ENCODE measurements around the gene GTF2H3.

GTF2H3 gene

GRCh38 chr12:123648401-123648800, 14.8 kb downstream of the GTF2H3 start:
- Histone ChIP-seq H3K9ac (ENCODE audit: low read depth, low read length, poor library complexity, severe bottlenecking) (no peak overlapping the region), H3K27me3 (ENCODE audit: insufficient read depth, low read length, poor library complexity, severe bottlenecking) (no peaks in the 10 kb centered on the region), H3K9me3 (ENCODE audit: insufficient read depth, low read depth, low read length) (no peaks in the 10 kb centered on the region), H3K36me3 (ENCODE audit: insufficient read depth, low read length) (peaks cover 26% of the 10 kb centered on the region; the same call in 1 of the 2 replicates), H3F3A (ENCODE audit: low read depth) (no peaks in the 10 kb centered on the region), H3K4me2 (ENCODE audit: low read depth, low read length, poor library complexity, severe bottlenecking) (no peak overlapping the region), H2AFZ (ENCODE audit: low read length) (no peak overlapping the region), H3K79me2 (ENCODE audit: insufficient read depth, low read length) (no peaks in the 10 kb centered on the region), H3K4me1 (ENCODE audit: insufficient read depth, low read length, poor library complexity, severe bottlenecking) (no peaks in the 10 kb centered on the region), H3K4me3 (ENCODE audit: low read length, poor library complexity, severe bottlenecking) (no peak overlapping the region), H4K20me1 (ENCODE audit: insufficient read depth, low read length, poor library complexity, severe bottlenecking) (no peaks in the 10 kb centered on the region), H3K9me2 (replicated peaks; ENCODE audit: low read depth, low read length) (no peaks in the 10 kb centered on the region)
- TF ChIP-seq CTCF (conservative IDR thresholded peaks at IDR 0.05; ENCODE audit: low read length) (no peak), EZH2phosphoT487 (IDR thresholded peaks at IDR 0.05; ENCODE audit: borderline replicate concordance) (no peak)

GRCh38 chr12:123654129-123654701, 20.6 kb downstream of the GTF2H3 start:
- Histone ChIP-seq H3K9ac (ENCODE audit: low read depth, low read length, poor library complexity, severe bottlenecking) (no peak overlapping the region), H3K27me3 (ENCODE audit: insufficient read depth, low read length, poor library complexity, severe bottlenecking) (no peaks in the 10 kb centered on the region), H3K9me2 (replicated peaks; ENCODE audit: low read depth, low read length) (no peaks in the 10 kb centered on the region), H4K20me1 (ENCODE audit: insufficient read depth, low read length, poor library complexity, severe bottlenecking) (no peaks in the 10 kb centered on the region), H3K36me3 (ENCODE audit: insufficient read depth, low read length) (peaks cover 21% of the 10 kb centered on the region; the same call in 1 of the 2 replicates), H3F3A (ENCODE audit: low read depth) (no peaks in the 10 kb centered on the region), H3K4me3 (ENCODE audit: low read length, poor library complexity, severe bottlenecking) (no peak overlapping the region), H3K79me2 (ENCODE audit: insufficient read depth, low read length) (no peaks in the 10 kb centered on the region), H3K4me1 (ENCODE audit: insufficient read depth, low read length, poor library complexity, severe bottlenecking) (no peaks in the 10 kb centered on the region), H3K4me2 (ENCODE audit: low read depth, low read length, poor library complexity, severe bottlenecking) (no peak overlapping the region), H3K9me3 (ENCODE audit: insufficient read depth, low read depth, low read length) (no peaks in the 10 kb centered on the region), H2AFZ (ENCODE audit: low read length) (no peak overlapping the region)
- TF ChIP-seq EZH2phosphoT487 (IDR thresholded peaks at IDR 0.05; ENCODE audit: borderline replicate concordance) (no peak), CTCF (conservative IDR thresholded peaks at IDR 0.05; ENCODE audit: low read length) (no peak)

GRCh38 chr12:123655420-123655819, 21.8 kb downstream of the GTF2H3 start:
- peaks cover 28% of the 10 kb centered on the region; the same call in 1 of the 2 replicates for H3K36me3 ChIP-seq (ENCODE audit: insufficient read depth, low read length)

More at GRCh38 chr12:123655420-123655819, 21.8 kb downstream of the GTF2H3 start:
- Histone ChIP-seq H2AFZ (ENCODE audit: low read length) (no peak overlapping the region), H3K79me2 (ENCODE audit: insufficient read depth, low read length) (no peaks in the 10 kb centered on the region), H3K4me3 (ENCODE audit: low read length, poor library complexity, severe bottlenecking) (no peak overlapping the region), H3F3A (ENCODE audit: low read depth) (no peaks in the 10 kb centered on the region), H4K20me1 (ENCODE audit: insufficient read depth, low read length, poor library complexity, severe bottlenecking) (no peaks in the 10 kb centered on the region), H3K9ac (ENCODE audit: low read depth, low read length, poor library complexity, severe bottlenecking) (no peak overlapping the region), H3K4me1 (ENCODE audit: insufficient read depth, low read length, poor library complexity, severe bottlenecking) (no peaks in the 10 kb centered on the region), H3K9me3 (ENCODE audit: insufficient read depth, low read depth, low read length) (no peaks in the 10 kb centered on the region), H3K4me2 (ENCODE audit: low read depth, low read length, poor library complexity, severe bottlenecking) (no peak overlapping the region), H3K9me2 (replicated peaks; ENCODE audit: low read depth, low read length) (no peaks in the 10 kb centered on the region), H3K27me3 (ENCODE audit: insufficient read depth, low read length, poor library complexity, severe bottlenecking) (no peaks in the 10 kb centered on the region)
- TF ChIP-seq CTCF (conservative IDR thresholded peaks at IDR 0.05; ENCODE audit: low read length) = no peak
- TF ChIP-seq EZH2phosphoT487 (IDR thresholded peaks at IDR 0.05; ENCODE audit: borderline replicate concordance) = no peak
